Parathyroid adenoma (tissue), 2 donors: ENCODE results near the gene PAK2.

Experiments used
- H2AFZ ChIP-seq: fragments of 300-600 bp; sonication (generic); one replicate; pipeline ENCODE4 v1.7.0; 2017; ENCODE audit warnings: antibody characterized with exemption, mild to moderate bottlenecking
- H3K27ac ChIP-seq: fragments of 300-600 bp; sonication (generic); one replicate; pipeline ENCODE4 v1.7.0; 2017
- H3K27me3 ChIP-seq: fragments of 300-600 bp; sonication (generic); one replicate; pipeline ENCODE4 v1.7.0; 2017; ENCODE audit warnings: low read length; ENCODE audit not compliant: control insufficient read depth, insufficient read depth
- H3K36me3 ChIP-seq: fragments of 300-600 bp; sonication (generic); one replicate; pipeline ENCODE4 v1.7.0; 2017; ENCODE audit warnings: low read length; ENCODE audit not compliant: control insufficient read depth, insufficient read depth
- H3K4me1 ChIP-seq: fragments of 300-600 bp; sonication (generic); one replicate; pipeline ENCODE4 v1.7.0; 2017; ENCODE audit warnings: control low read depth
- H3K4me2 ChIP-seq: fragments of 300-600 bp; sonication (generic); one replicate; pipeline ENCODE4 v1.7.0; 2017; ENCODE audit warnings: low read length
- H3K4me3 ChIP-seq: fragments of 300-600 bp; sonication (generic); one replicate; pipeline ENCODE4 v1.7.0; 2017; ENCODE audit warnings: low read depth, low read length
- H3K79me2 ChIP-seq: fragments of 300-600 bp; sonication (generic); one replicate; pipeline ENCODE4 v1.7.0; 2017; ENCODE audit warnings: control low read depth
- H3K9ac ChIP-seq: fragments of 300-600 bp; sonication (generic); one replicate; pipeline ENCODE4 v1.7.0; 2017; ENCODE audit warnings: mild to moderate bottlenecking
- H3K9me3 ChIP-seq: fragments of 300-600 bp; sonication (generic); one replicate; pipeline ENCODE4 v1.7.0; 2017; ENCODE audit warnings: low read length; ENCODE audit not compliant: control insufficient read depth
- CTCF ChIP-seq: fragments of 300-600 bp; sonication (generic); IDR thresholded peaks from one replicate; pipeline ENCODE4 v1.7.0; 2017; ENCODE audit warnings: antibody characterized with exemption, mild to moderate bottlenecking
- donor health status: primary hyperparathyroidism.

Gene PAK2

GRCh38 chr3:196778755-196779154, 39.1 kb downstream of the PAK2 start:
- Histone ChIP-seq H3K36me3 (no peaks in the 10 kb centered on the region), H3K4me1 (peaks cover 17% of the 10 kb centered on the region), H2AFZ (no peak overlapping the region), H3K9me3 (no peaks in the 10 kb centered on the region), H3K9ac (no peak overlapping the region), H3K79me2 (peaks cover 37% of the 10 kb centered on the region), H3K27ac (no peak overlapping the region), H3K4me3 (no peak overlapping the region), H3K4me2 (peak overlapping the region; percentile 2), H3K27me3 (no peaks in the 10 kb centered on the region)
- TF ChIP-seq CTCF = no peak

GRCh38 chr3:196782511-196782910, 42.9 kb downstream of the PAK2 start:
- Histone ChIP-seq H3K4me2 (no peak overlapping the region), H3K79me2 (peaks cover 44% of the 10 kb centered on the region), H2AFZ (no peak overlapping the region), H3K4me3 (no peak overlapping the region), H3K27ac (no peak overlapping the region), H3K9me3 (no peaks in the 10 kb centered on the region), H3K4me1 (peaks cover 10% of the 10 kb centered on the region), H3K36me3 (no peaks in the 10 kb centered on the region), H3K9ac (no peak overlapping the region), H3K27me3 (no peaks in the 10 kb centered on the region)
- no peak for TF ChIP-seq CTCF

- H3K9me3 ChIP-seq = no peaks in the 10 kb centered on the region
- TF ChIP-seq CTCF = no peak
- H3K27ac ChIP-seq = no peak overlapping the region
- peak overlapping the region; percentile 48 for H3K4me2 ChIP-seq
- peaks cover 35% of the 10 kb centered on the region for H3K79me2 ChIP-seq
- H2AFZ ChIP-seq = no peak overlapping the region
- no peaks in the 10 kb centered on the region for H3K36me3 ChIP-seq
- H3K9ac ChIP-seq = no peak overlapping the region
- H3K4me1 ChIP-seq = peaks cover 16% of the 10 kb centered on the region
- no peaks in the 10 kb centered on the region for H3K27me3 ChIP-seq
- H3K4me3 ChIP-seq = no peak overlapping the region
Measured at GRCh38 chr3:196788528-196788927, 48.9 kb downstream of the PAK2 start.

GRCh38 chr3:196789885-196790359, 50.3 kb downstream of the PAK2 start:
- peaks cover 37% of the 10 kb centered on the region for H3K79me2 ChIP-seq
- H3K4me3 ChIP-seq = no peak overlapping the region
- no peaks in the 10 kb centered on the region for H3K9me3 ChIP-seq
- H3K36me3 ChIP-seq = no peaks in the 10 kb centered on the region
- peaks cover 20% of the 10 kb centered on the region for H3K4me1 ChIP-seq
- no peaks in the 10 kb centered on the region for H3K27me3 ChIP-seq
- peak overlapping the region; percentile 23 for H3K4me2 ChIP-seq
- H3K9ac ChIP-seq = no peak overlapping the region
- H2AFZ ChIP-seq = no peak overlapping the region
- no peak for TF ChIP-seq CTCF
- H3K27ac ChIP-seq = no peak overlapping the region

GRCh38 chr3:196790636-196791035, 51.0 kb downstream of the PAK2 start:
- H3K27me3 ChIP-seq = no peaks in the 10 kb centered on the region
- H3K4me1 ChIP-seq = peaks cover 20% of the 10 kb centered on the region
- H3K79me2 ChIP-seq = peaks cover 41% of the 10 kb centered on the region
- no peak overlapping the region for H3K4me3 ChIP-seq
- no peak overlapping the region for H2AFZ ChIP-seq
- no peak for TF ChIP-seq CTCF
- H3K4me2 ChIP-seq = peak overlapping the region; percentile 23
- no peak overlapping the region for H3K9ac ChIP-seq
- H3K9me3 ChIP-seq = no peaks in the 10 kb centered on the region
- no peaks in the 10 kb centered on the region for H3K36me3 ChIP-seq
- H3K27ac ChIP-seq = no peak overlapping the region
